Activated CD4-positive, alpha-beta T cell treated with anti-CD3 and anti-CD28 coated beads, Interleukin-10, Interleukin-2, amounts not matched to agents 100 ng/mL and 50 ng/mL, durations not matched to agents 16 hours and 8 hours (primary cell): ENCODE measurements around the gene LMO7.
A peak's percentile ranks its signal among the peaks of the same experiment; 100 is the strongest.

Experiments used
- DNase-seq: peaks from one replicate; pipeline ENCODE4 v3.0.0-alpha.2; 2020

Gene LMO7

GRCh38 chr13:75861786-75862185 is 225.7 kb downstream of the LMO7 start:
- no peak for DNase-seq

GRCh38 chr13:75864718-75865117 is 228.6 kb downstream of the LMO7 start:
- no peak for DNase-seq

GRCh38 chr13:75867379-75868117 is 231.4 kb downstream of the LMO7 start:
- DNase-seq: no peak

DNA sequence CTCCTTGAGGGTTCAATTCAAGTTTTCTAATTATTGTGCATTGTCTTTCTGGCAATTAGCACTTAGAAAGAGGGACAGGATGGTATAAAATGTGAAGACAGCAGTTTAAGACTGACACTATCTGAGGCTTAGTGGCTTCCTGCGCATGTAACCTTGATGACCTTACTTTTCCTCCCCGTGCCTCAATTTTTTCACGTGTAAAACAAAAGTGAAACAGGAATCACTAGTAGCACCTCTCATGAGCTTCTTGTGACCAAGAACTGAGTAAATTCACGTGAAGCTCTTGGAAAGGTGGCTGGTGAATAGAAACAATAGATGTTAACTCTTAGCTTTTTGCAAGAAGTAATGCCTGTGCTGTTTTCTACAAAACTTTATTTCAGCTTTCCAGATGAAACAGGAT is 233.9 kb downstream of the LMO7 start:
- DNase-seq: peak; percentile 40

DNA sequence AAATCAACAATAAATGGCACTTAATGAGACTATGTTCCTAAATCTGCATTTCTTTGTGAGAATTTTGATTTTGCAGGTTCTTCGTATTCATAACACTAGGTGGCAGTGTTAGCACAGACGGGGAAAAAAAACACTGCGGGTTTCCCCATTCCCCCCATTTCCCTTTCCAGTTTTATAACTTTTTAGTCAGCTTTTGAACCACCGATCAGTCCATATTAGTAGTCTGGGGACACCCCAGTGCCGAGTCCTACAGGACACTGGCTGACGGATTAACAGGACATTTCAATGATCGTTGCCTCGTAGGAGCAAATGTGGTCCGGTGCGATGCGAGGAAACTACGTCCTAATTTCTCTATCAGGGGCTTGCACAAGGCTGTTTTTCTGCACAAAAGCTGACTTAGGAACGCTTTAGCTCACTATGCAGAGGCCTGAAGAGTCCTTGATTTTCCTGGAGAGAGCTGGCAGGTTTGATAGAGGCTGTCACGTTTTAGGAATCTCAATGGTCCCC is 234.3 kb downstream of the LMO7 start:
- peak; percentile 36 for DNase-seq

- DNase-seq: no peak
These were observed 234.9 kb downstream of the LMO7 start for GRCh38 chr13:75871059-75871458.

GRCh38 chr13:75872980-75873379 is 236.8 kb downstream of the LMO7 start:
- DNase-seq: no peak

GRCh38 chr13:75873494-75873893 is 237.4 kb downstream of the LMO7 start:
- DNase-seq: no peak

DNA sequence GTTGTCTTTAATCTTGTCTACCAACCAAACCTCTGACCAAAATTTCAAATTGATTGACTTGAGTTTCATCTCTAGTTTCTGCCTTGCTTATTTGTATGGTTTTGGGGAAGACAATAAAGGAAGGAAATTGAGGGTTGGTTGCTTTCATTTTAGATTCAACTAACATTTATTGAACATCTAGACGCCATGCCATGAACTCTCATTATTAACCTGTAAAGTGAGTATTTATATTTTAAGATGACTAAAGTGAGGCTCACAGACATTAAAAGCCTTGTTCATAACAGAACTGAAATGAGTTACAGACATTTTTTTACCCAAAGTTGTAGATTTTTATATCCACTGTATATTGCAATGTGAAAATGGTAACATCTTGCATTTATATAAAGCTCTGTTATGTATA is 239.3 kb downstream of the LMO7 start:
- DNase-seq: peak; percentile 25

DNA sequence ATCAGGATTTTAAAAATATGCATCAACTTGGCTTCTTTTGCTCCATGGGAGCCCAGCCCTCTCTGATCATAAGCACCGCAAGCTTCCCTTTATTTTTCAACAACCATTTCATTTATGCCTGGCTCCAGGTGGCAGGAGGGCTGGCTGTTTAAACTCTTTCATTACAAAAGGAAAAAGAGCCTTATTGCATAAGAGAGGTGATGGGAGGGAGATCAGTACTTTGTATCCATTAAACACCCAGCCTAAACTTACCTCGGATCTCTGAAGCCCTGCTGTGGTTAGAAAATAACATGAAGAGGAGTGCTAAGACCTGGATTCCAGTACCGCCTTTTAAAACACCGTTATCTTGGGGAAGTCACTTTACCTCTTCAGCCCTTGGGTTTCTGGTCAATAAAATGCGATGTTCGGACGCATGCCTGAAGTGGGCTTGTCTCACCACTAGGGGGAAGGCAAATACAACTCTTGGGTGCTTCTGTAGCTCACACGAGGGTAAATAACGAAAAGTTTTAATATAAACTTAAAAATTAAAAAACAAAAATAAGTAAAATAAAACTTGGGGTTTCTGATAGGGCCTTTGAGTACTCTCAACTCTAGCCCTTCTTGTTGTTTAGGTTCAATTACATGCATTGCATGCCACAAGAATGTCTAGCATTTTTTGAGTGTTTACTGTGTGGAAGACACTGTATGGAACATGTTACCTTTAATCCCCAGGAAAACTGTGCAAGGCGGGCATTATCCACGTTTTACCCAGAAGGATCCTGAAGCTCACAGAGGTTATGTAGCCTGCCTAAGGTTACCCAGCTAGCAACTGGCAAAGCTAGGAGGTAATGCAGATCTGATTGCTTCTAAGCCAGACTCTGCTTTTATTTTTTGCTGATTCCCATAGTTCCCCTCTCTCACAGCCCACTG is 240.3 kb downstream of the LMO7 start:
- peak; percentile 73 for DNase-seq

- DNase-seq: no peak
These were observed 240.9 kb downstream of the LMO7 start for GRCh38 chr13:75877071-75877470.

DNA sequence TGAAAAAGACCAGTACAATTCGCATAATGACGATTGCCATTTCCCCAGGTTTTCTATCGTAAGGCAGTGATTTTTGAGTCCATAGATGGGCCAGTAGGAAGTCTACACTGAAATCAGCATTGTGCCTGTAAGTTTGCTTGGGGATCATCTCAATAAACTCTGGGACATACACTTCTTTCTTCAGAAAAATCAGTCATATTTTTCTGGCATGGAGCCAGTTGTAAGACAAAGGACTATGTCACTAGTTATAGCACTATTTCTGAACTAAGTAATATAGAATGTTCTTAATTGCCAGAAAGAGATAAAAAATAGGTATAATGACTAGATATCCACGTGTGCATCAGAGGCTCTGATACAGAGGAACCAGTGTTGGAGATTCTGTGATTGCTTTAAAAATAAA is 243.5 kb downstream of the LMO7 start:
- no peak for DNase-seq

DNA sequence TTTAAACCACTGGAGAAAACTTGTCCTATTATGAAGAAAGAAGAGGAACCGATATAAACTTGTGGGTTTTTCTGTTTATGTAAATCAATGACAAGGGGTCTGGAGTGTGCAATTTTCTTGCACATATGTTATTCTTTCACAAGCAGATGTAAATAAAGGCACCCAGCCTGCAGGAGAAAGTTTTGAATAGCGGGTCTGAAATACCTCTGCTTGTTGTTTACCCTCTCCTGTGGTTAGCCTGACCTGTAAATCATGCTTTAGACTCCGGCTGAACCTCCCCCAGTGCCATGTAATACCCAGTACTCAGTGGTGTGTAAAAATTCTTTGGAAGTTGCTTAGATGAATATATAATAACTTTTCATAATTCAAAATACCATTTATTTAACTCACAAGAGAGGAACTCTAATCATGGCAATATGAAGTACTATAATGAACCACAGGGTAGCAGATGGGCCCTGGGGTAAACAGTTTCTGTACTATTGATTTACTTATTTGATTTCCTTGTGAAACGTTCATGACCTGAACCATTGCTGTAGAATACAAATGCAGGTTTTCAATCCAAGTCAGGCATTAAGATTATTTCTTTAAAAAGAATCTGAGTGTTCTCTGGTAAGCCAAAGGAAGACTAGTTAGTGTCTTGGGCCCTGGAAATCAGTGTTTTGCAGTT is 245.1 kb downstream of the LMO7 start:
- DNase-seq: no peak

DNA sequence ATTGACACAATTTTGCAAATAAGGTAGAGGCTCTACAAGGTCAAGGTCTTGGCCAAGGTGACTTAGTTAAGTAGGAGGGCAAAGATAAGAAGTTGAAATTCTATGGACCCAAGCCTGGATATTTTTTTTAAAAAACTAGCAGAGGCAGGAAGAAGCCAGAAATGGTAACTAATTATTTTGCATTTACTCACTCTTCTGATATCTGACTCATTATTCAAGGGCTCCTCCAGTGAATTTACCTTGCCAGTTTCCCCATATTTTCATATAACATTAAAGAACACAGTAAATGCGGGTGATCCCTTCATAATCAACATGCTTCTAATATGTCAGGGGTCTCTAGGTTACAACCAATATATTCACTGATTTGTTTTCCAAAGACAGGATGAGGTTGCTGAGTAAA is 246.1 kb downstream of the LMO7 start:
- no peak for DNase-seq

GRCh38 chr13:75889427-75889826 is 253.3 kb downstream of the LMO7 start:
- DNase-seq: no peak

DNA sequence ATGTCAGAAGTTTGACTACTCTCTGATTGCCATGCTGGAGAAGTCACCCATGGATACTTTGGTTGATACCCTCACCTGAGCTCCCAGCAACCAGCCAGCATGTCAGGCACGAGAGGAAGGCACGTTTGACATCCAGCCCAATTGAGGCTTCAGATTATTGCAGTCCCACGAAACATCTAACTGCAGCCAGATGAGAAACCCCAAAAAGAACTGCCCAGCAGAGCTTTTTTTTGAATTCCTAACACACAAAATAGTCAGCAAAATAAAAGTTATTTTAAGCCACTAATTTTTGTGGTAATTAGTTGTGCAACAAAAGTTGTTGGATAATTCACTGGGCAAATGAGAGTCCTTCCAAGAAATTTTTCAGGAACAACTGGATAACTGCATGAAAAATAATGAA is 259.0 kb downstream of the LMO7 start:
- no peak for DNase-seq

- no peak for DNase-seq
These were observed 260.1 kb downstream of the LMO7 start for GRCh38 chr13:75896271-75896670.

- no peak for DNase-seq
These were observed 261.3 kb downstream of the LMO7 start for GRCh38 chr13:75897386-75897785.

DNA sequence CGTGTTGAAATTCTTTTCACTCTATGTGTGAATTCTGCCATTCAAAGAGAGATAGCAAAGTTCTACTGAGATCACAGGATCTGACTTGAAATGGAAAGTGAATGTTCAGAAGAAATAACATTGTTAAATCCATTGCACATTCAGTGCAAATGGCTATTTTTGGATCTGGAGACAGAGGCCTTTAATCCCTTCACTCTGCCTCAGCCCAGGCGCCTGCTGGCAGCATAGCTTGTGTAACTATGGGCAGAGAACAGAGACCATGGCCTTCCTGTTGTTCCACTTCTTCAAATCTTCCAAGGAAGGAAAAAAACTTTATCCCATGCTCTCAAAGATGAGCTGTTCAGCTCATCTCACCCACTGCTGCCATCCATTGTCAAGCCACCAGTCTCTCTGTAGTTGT is 265.4 kb downstream of the LMO7 start:
- DNase-seq: no peak

- no peak for DNase-seq
These were observed 266.3 kb downstream of the LMO7 start for GRCh38 chr13:75902166-75903104.

GRCh38 chr13:75904012-75904411 is 267.9 kb downstream of the LMO7 start:
- no peak for DNase-seq

- no peak for DNase-seq
These were observed 270.2 kb downstream of the LMO7 start for GRCh38 chr13:75906315-75906714.
